CD4-positive, alpha-beta T cell treated with Interleukin-17A for 4 hours (primary cell): Measurements from ENCODE around the gene PPP1R3E.
"Not testable (repeated sequence)": the region's sequence is repeated elsewhere in the genome, so short reads cannot be mapped to it uniquely, and the experiment has no call there.

Source experiments
- DNase-seq: peaks from one replicate; pipeline ENCODE4 v3.0.0-alpha.2; 2020; ENCODE audit warnings: mixed read lengths

Gene PPP1R3E

GRCh38 chr14:23297611-23298277, 4.9 kb downstream of the PPP1R3E start:
- no peak for DNase-seq

- no peak for DNase-seq
These were observed 5.6 kb downstream of the PPP1R3E start for GRCh38 chr14:23297096-23297495.

- DNase-seq, result no peak
These were observed 6.5 kb downstream of the PPP1R3E start for GRCh38 chr14:23296012-23296777.

- peak; percentile 74 for DNase-seq
These were observed 7.7 kb downstream of the PPP1R3E start for GRCh38 chr14:23294734-23295561.

GRCh38 chr14:23286902-23287479, 15.7 kb downstream of the PPP1R3E start:
- DNase-seq, result no peak

- DNase-seq, result peak; percentile 98
These were observed 16.4 kb downstream of the PPP1R3E start, which contains the start of gene HOMEZ for GRCh38 chr14:23286020-23286901. Gene HOMEZ, minus strand, starts transcription at chr14:23286132. Its CDS starts 180 bp downstream, at chr14:23285952.

GRCh38 chr14:23285530-23286019, 17.1 kb downstream of the PPP1R3E start:
- no peak for DNase-seq

- DNase-seq, result no peak
These were observed 17.8 kb downstream of the PPP1R3E start for GRCh38 chr14:23284654-23285529.

- no peak for DNase-seq
These were observed 21.4 kb downstream of the PPP1R3E start for GRCh38 chr14:23281247-23281646.

GRCh38 chr14:23277928-23278327, 24.7 kb downstream of the PPP1R3E start:
- DNase-seq, result not testable (repeated sequence)

- DNase-seq, result no peak
These were observed 25.5 kb downstream of the PPP1R3E start for GRCh38 chr14:23277189-23277588.

GRCh38 chr14:23275412-23275811, 27.2 kb downstream of the PPP1R3E start:
- no peak for DNase-seq

- no peak for DNase-seq
These were observed 33.5 kb downstream of the PPP1R3E start for GRCh38 chr14:23269193-23269592.

- DNase-seq, result not testable (repeated sequence)
These were observed 41.8 kb downstream of the PPP1R3E start for GRCh38 chr14:23260849-23261248.

- DNase-seq, result no peak
These were observed 43.2 kb downstream of the PPP1R3E start for GRCh38 chr14:23259426-23259825.

GRCh38 chr14:23258256-23258655, 44.4 kb downstream of the PPP1R3E start:
- DNase-seq, result no peak

GRCh38 chr14:23252420-23253333, 50.0 kb downstream of the PPP1R3E start:
- no peak for DNase-seq

GRCh38 chr14:23252006-23252405, 50.7 kb downstream of the PPP1R3E start:
- no peak for DNase-seq

- DNase-seq, result no peak
These were observed 52.8 kb downstream of the PPP1R3E start for GRCh38 chr14:23249824-23250223.

- no peak for DNase-seq
These were observed 54.1 kb downstream of the PPP1R3E start for GRCh38 chr14:23248601-23249000.
